Adrenal gland (tissue), 12 donors: ENCODE data around the gene OTUD6A. TPM values are rescaled to one million over a fixed set of nuclear protein-coding genes. Genes with fewer than 3 reads are reported as not detected.

ENCODE experiments used
- DNase-seq, 7 donors: peaks; one replicate each; pipeline ENCODE4 v3.0.0-alpha.2; 2019 to 2020
- H3K27ac ChIP-seq, 5 donors: fragments of 200-600 bp; sonication (generic) in 4 of 5; 1 replicate in 3 of 5; 2 replicates in 2 of 5; pipeline versions ENCODE4 v1.5.1 to v1.8.0; 2016 to 2020; ENCODE audit warnings: mild to moderate bottlenecking in 1 of 5
- H3K27me3 ChIP-seq: fragments of 200-600 bp; 2 replicates; pipeline ENCODE4 v1.8.0; 2021
- H3K36me3 ChIP-seq, 2 donors: fragments of 200-600 bp; replicated peaks in 1 of 2; 1 replicate in 1 of 2; 2 replicates in 1 of 2; pipeline versions ENCODE4 v1.5.1 to v1.8.0; 2018 to 2022
- H3K4me1 ChIP-seq, 2 donors: fragments of 200-600 bp; replicated peaks in 1 of 2; 1 replicate in 1 of 2; 2 replicates in 1 of 2; pipeline versions ENCODE4 v1.5.1 to v1.8.0; 2018 to 2021
- H3K4me3 ChIP-seq, 4 donors: fragments of 200-600 bp; sonication (generic) in 3 of 4; one replicate each; pipeline ENCODE4 v1.5.1; 2016 to 2018
- H3K9me3 ChIP-seq, 3 donors: fragments of 200-600 bp; sonication (generic) in 1 of 3; replicated peaks in 1 of 3; 1 replicate in 2 of 3; 2 replicates in 1 of 3; pipeline versions ENCODE4 v1.5.1 to v1.8.0; 2016 to 2021
- POLR2A ChIP-seq, 2 donors: fragments of 450-650 bp; IDR thresholded peaks; one replicate each; pipeline ENCODE4 v1.6.1; 2017; ENCODE audit warnings: antibody characterized with exemption in 2 of 2, mild to moderate bottlenecking in 2 of 2, moderate library complexity in 1 of 2
- WGBS, 4 donors: extraction: QIAGEN DNeasy Blood & Tissue Kit in 2 of 4; methylation state at CpG; one replicate each; pipeline versions ENCODE4 v1.1.5 to v1.1.7; 2013 to 2017; 5-methylcytosine and 5-hydroxymethylcytosine counted together
- intact Hi-C, 2 donors: fragments of 100-400 bp; cut with DNase I; formaldehyde crosslinking; loops; one replicate each; pipeline versions ENCODE4 v1.14.1 to v1.15.0; 2022 to 2023
- polyA plus RNA-seq, 3 donors: library from polyadenylated mRNA; stranded (reverse); fragments of 200-250 nt in 2 of 3; fragments of 350-450 nt in 1 of 3; fragmentation: Illumina TruSeq in 1 of 3; extraction: RNeasy Lipid Tissue Mini Kit (QIAGEN cat#74804) in 1 of 3; gene quantifications; one replicate each; pipeline ENCODE4 v1.2.3, GENCODE V29; 2013 to 2014
- total RNA-seq, 9 donors: library from RNA; depleted of rRNA in 4 of 9; stranded (reverse); fragments of >200 nt in 4 of 9; fragments of 120-200 nt in 1 of 9; fragmentation: NEBNext Ultra II Directional in 1 of 9; extraction: Animal tissue kit (Norgen Biotek cat#: 25700) in 1 of 9; gene quantifications; one replicate each; pipeline versions ENCODE4 v1.1.0 to v1.2.4, GENCODE V29; 2013 to 2023
- TF ChIP-seq, protein P1 (sequence below), 6 experiments: fragments of 450-650 bp in 4 of 6; fragments of 200-600 bp in 2 of 6; sonication (generic) in 1 of 6; IDR thresholded peaks; 1 replicate in 5 of 6; 2 replicates in 1 of 6; pipeline versions ENCODE4 v1.5.1 to v1.8.0; 2016 to 2021; ENCODE audit warnings: antibody characterized with exemption in 6 of 6, mild to moderate bottlenecking in 2 of 6, moderate library complexity in 1 of 6
- donor health status: healthy with polysubstance abuse.
- donor health status: Bipolar disorder and iron deficiency.
- donor health status: DM: yes; HTN: yes; CAD: no.
- donor health status: DM: no; HTN: no; CAD: no.
- donor health status: DM: no; HTN: no; CAD: no.
- donor health status: DM: yes; HTN: yes; CAD: no.

The OTUD6A gene
- total and polyA plus RNA-seq, 12 donors, result not detected

DNA sequence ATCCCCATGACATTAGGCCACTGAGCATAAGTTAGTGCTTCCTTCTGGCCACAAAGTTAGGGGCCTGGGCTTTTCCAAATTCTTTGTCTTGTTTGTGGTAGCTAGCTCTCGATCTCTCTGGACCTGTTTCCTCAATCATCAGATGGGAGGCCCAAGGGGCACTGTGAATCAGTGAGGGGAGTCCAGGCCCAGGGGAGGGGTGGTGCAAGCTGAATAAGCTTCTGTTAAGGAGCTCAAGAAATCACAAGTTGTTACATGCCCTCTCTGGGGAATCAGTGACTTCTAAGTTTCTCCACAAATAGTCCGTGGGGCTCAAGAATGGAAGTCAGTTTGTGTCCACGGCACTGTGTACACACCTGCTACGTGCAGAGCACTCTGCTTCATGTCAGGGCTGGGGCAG, 27.6 kb upstream of the OTUD6A start:
- no peak for DNase-seq
- H3K27me3 ChIP-seq, result peaks cover 10% of the 10 kb centered on the region
- no peaks in the 10 kb centered on the region for H3K4me1 ChIP-seq
- H3K9me3 ChIP-seq, result no peaks in the 10 kb centered on the region
- no peak for TF ChIP-seq POLR2A (IDR thresholded peaks at IDR 0.05)
- TF ChIP-seq, protein P1, sequence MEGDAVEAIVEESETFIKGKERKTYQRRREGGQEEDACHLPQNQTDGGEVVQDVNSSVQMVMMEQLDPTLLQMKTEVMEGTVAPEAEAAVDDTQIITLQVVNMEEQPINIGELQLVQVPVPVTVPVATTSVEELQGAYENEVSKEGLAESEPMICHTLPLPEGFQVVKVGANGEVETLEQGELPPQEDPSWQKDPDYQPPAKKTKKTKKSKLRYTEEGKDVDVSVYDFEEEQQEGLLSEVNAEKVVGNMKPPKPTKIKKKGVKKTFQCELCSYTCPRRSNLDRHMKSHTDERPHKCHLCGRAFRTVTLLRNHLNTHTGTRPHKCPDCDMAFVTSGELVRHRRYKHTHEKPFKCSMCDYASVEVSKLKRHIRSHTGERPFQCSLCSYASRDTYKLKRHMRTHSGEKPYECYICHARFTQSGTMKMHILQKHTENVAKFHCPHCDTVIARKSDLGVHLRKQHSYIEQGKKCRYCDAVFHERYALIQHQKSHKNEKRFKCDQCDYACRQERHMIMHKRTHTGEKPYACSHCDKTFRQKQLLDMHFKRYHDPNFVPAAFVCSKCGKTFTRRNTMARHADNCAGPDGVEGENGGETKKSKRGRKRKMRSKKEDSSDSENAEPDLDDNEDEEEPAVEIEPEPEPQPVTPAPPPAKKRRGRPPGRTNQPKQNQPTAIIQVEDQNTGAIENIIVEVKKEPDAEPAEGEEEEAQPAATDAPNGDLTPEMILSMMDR (IDR thresholded peaks at IDR 0.05), result no peak
- no peak overlapping the region for H3K4me3 ChIP-seq
- 77 to 92% (median 77%) methylated on average over 3 to 4 of the region's 4 CpGs; no CpG with 5 or more reads in 1 of the 4 donors for WGBS, 4 donors
- H3K27ac ChIP-seq, result no peak overlapping the region
- intact Hi-C loops, result loop anchor here in 1 of 2 donors (5.0 to 10.0 kb wide), 2 partner anchors 60 to 497 kb away; no protein-coding TSS in a partner anchor
- H3K36me3 ChIP-seq, result no peaks in the 10 kb centered on the region

DNA sequence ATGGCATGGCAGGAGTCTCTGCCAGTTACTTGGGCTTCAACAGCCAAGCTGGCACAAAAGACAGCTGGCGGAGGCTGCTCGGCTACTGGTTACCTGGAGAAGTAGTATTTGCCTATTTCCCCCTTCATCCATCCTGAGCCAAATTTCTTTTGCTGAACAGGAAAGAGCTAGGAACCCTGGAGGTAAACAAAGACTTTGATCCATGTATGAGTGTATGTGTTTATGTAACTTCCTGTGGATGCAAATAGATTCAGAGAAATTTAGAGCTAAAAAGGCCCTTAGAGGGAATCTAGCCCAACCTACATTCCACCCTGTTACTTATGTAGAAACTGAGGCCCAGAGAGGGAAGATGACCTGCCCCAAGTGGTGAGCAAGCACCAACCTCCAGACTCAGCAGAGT, 23.7 kb upstream of the OTUD6A start:
- H3K27ac ChIP-seq, result no peak overlapping the region
- no peaks in the 10 kb centered on the region for H3K27me3 ChIP-seq
- H3K4me3 ChIP-seq, result no peak overlapping the region
- H3K4me1 ChIP-seq, result no peaks in the 10 kb centered on the region
- H3K36me3 ChIP-seq, result no peaks in the 10 kb centered on the region
- intact Hi-C loops, result loop anchor here in 1 of 2 donors (10.0 kb wide), 1 partner anchor 56 kb away; no protein-coding TSS in a partner anchor
- H3K9me3 ChIP-seq, result no peaks in the 10 kb centered on the region
- WGBS, 4 donors, result 70 to 97% (median 84%) methylated on average over 2 of the region's 2 CpGs
- DNase-seq, result no peak
- TF ChIP-seq, protein P1 (IDR thresholded peaks at IDR 0.05), result no peak
- no peak for TF ChIP-seq POLR2A (IDR thresholded peaks at IDR 0.05)

DNA sequence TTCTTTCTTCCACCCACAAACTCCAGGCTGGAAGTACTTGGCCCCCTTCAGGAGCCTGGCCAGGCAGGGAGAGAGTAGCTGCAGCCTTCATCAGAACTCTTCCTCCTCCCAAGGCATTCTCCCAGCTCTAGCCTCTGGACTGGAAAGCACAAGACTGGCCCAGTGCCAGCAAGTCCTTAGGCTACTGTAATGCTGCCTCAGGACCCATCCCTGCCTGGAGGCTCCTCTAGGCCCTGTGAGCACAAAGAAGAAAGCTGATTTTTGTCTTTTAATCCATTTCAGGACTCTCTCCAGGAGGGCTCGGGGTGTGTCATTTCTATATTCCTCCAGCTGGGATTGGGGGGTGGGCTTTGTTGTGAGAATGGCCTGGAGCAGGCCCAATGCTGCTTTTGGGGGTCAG, 23.3 kb upstream of the OTUD6A start:
- Histone ChIP-seq H3K36me3 (no peaks in the 10 kb centered on the region), H3K4me3 (no peak overlapping the region), H3K27ac (no peak overlapping the region), H3K9me3 (no peaks in the 10 kb centered on the region), H3K4me1 (no peaks in the 10 kb centered on the region), H3K27me3 (no peaks in the 10 kb centered on the region)
- no peak for TF ChIP-seq POLR2A (IDR thresholded peaks at IDR 0.05)
- TF ChIP-seq, protein P1 (IDR thresholded peaks at IDR 0.05), result no peak
- intact Hi-C loops, result loop anchor here in 1 of 2 donors (10.0 kb wide), 1 partner anchor 56 kb away; no protein-coding TSS in a partner anchor
- no peak for DNase-seq
- WGBS, 4 donors, result 83 to 100% (median 92%) methylated on average over 1 of the region's 1 CpG

DNA sequence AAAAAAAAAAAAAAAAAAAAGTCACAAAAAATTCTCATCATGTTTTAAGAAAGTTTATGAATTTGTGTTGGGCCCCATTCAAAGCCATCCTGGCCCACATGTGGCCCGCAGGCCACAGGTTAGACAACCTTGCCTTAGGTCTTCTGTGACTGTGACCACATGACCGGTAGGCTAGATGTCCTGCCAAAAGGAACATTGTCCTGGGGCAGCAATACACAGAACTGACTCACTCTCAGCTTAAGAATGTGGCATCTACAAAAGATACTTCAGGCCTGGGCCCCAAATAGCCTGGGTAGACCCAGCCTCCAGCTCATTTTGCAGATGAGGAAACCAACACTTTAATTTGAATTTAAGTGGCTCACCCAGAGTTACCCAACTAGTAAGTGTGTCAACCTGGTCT, 22.5 kb upstream of the OTUD6A start:
- Histone ChIP-seq H3K4me1 (no peaks in the 10 kb centered on the region), H3K36me3 (no peaks in the 10 kb centered on the region), H3K27ac (no peak overlapping the region), H3K27me3 (peaks cover 5% of the 10 kb centered on the region), H3K9me3 (no peaks in the 10 kb centered on the region), H3K4me3 (no peak overlapping the region)
- TF ChIP-seq, protein P1 (IDR thresholded peaks at IDR 0.05), result no peak
- no peak for TF ChIP-seq POLR2A (IDR thresholded peaks at IDR 0.05)
- 85 to 97% (median 90%) methylated on average over 2 of the region's 2 CpGs for WGBS, 4 donors
- no peak for DNase-seq
- intact Hi-C loops, result loop anchor here in 1 of 2 donors (10.0 kb wide), 1 partner anchor 55 kb away; no protein-coding TSS in a partner anchor
